Muscle of back (tissue), 11 donors: ENCODE results near the gene PRG2. TPM values are rescaled to one million over a fixed set of nuclear protein-coding genes. Genes with fewer than 3 reads are reported as not detected.
"Not testable (repeated sequence)": the region's sequence is repeated elsewhere in the genome, so short reads cannot be mapped to it uniquely, and the experiment has no call there.

Experiments used
- DNase-seq, 3 donors: peaks; one replicate each; pipeline versions ENCODE4 v3.0.0 to v3.0.0-alpha.2; 2013
- polyA plus RNA-seq, 10 donors: library from polyadenylated mRNA; unstranded; fragments of 120-200 nt; gene quantifications; one replicate each; pipeline ENCODE4 v1.2.1, GENCODE V29; 2013; ENCODE audit not compliant: insufficient read length in 10 of 10

The PRG2 gene
- polyA plus RNA-seq, 10 donors, result 0.12 to 4.8 (median 0.79) TPM; not detected in 1

- DNase-seq, result no peak
Observed at GRCh38 chr11:57421805-57422204, 31.4 kb upstream of the PRG2 start.

GRCh38 chr11:57421066-57421465, 30.6 kb upstream of the PRG2 start:
- DNase-seq, result no peak

GRCh38 chr11:57419146-57419545, 28.7 kb upstream of the PRG2 start:
- DNase-seq, result no peak

GRCh38 chr11:57418131-57418530, 27.7 kb upstream of the PRG2 start:
- no peak for DNase-seq

GRCh38 chr11:57417056-57417455, 26.6 kb upstream of the PRG2 start:
- peak in 1 of 3 donors; percentile 38 for DNase-seq

- no peak for DNase-seq
Observed at GRCh38 chr11:57416436-57416835, 26.0 kb upstream of the PRG2 start.

GRCh38 chr11:57414612-57415212, 24.3 kb upstream of the PRG2 start:
- no peak for DNase-seq

GRCh38 chr11:57413681-57414080, 23.2 kb upstream of the PRG2 start:
- DNase-seq, result no peak

- DNase-seq, result peak in 1 of 3 donors; percentile 48
Observed at GRCh38 chr11:57410287-57410686, 19.8 kb upstream of the PRG2 start.

GRCh38 chr11:57409321-57410100, 19.1 kb upstream of the PRG2 start:
- no peak for DNase-seq

GRCh38 chr11:57408771-57409170, 18.3 kb upstream of the PRG2 start:
- DNase-seq, result no peak

- no peak for DNase-seq
Observed at GRCh38 chr11:57407941-57408475, 17.6 kb upstream of the PRG2 start.

GRCh38 chr11:57407010-57407920, 16.8 kb upstream of the PRG2 start:
- peak in 1 of 3 donors; percentile 63 for DNase-seq

- DNase-seq, result peak in 1 of 3 donors; percentile 39
Observed at GRCh38 chr11:57406337-57406904, 16.0 kb upstream of the PRG2 start.

- no peak for DNase-seq
Observed at GRCh38 chr11:57405271-57405860, 14.9 kb upstream of the PRG2 start.

GRCh38 chr11:57403802-57404147, 13.3 kb upstream of the PRG2 start:
- DNase-seq, result no peak

- not testable (repeated sequence) for DNase-seq
Observed at GRCh38 chr11:57403003-57403801, 12.8 kb upstream of the PRG2 start.

- no peak for DNase-seq
Observed at GRCh38 chr11:57402188-57403002, 11.9 kb upstream of the PRG2 start.

- no peak for DNase-seq
Observed at GRCh38 chr11:57399972-57400578, 9.6 kb upstream of the PRG2 start.
